BLaER1 treated with 17β-estradiol and CSF1 and Interleukin-3, amounts not matched to agents 10 nM and 100 nM (cell line): ENCODE measurements around the gene PRPF6.
A peak's percentile ranks its signal among the peaks of the same experiment; 100 is the strongest.

Experiments used
- H3K27ac ChIP-seq, 11 experiments: shearing (Covaris generic); formaldehyde crosslinking; 2 replicates each; pipeline ENCODE4 v1.8.1; 2022
- H3K27me3 ChIP-seq, 11 experiments: shearing (Covaris generic); formaldehyde crosslinking; 2 replicates each; pipeline ENCODE4 v1.8.1; 2022
- H3K36me3 ChIP-seq, 11 experiments: shearing (Covaris generic); formaldehyde crosslinking; 2 replicates each; pipeline ENCODE4 v1.8.1; 2022
- H3K4me1 ChIP-seq, 10 experiments: shearing (Covaris generic); formaldehyde crosslinking; 2 replicates each; pipeline ENCODE4 v1.8.1; 2022
- H3K4me2 ChIP-seq, 11 experiments: shearing (Covaris generic); formaldehyde crosslinking; 2 replicates each; pipeline ENCODE4 v1.8.1; 2022
- H3K4me3 ChIP-seq, 10 experiments: shearing (Covaris generic); formaldehyde crosslinking; 2 replicates each; pipeline ENCODE4 v1.8.1; 2022
- H3K9ac ChIP-seq, 11 experiments: shearing (Covaris generic); formaldehyde crosslinking; 2 replicates each; pipeline ENCODE4 v1.8.1; 2022
- H3K9me3 ChIP-seq, 11 experiments: shearing (Covaris generic); formaldehyde crosslinking; replicated peaks in 1 of 11; 2 replicates each; pipeline ENCODE4 v1.8.1; 2022
- H4K20me1 ChIP-seq, 11 experiments: shearing (Covaris generic); formaldehyde crosslinking; 2 replicates each; pipeline ENCODE4 v1.8.1; 2022
- Cebpa-rat ChIP-seq, 11 experiments: shearing (Covaris generic); IDR thresholded peaks; 2 replicates each; pipeline ENCODE4 v1.8.1; 2022

The PRPF6 gene

GRCh38 chr20:63951398-63952209 lies 29.3 kb upstream of the PRPF6 start:
- H3K27ac ChIP-seq, result peak overlapping the region in 8 of 11 experiments; percentile 41 to 74 (median 62); a peak in 16 of 22 replicates
- no peaks in the 10 kb centered on the region for H3K27me3 ChIP-seq
- peak overlapping the region; percentile 92 to 99 (median 97) for H3K4me2 ChIP-seq
- H3K4me3 ChIP-seq, result peak overlapping the region in 8 of 10 experiments; percentile 29 to 55 (median 44); a peak in 16 of 20 replicates
- H3K4me1 ChIP-seq, result peaks cover 83 to 90% (median 86%) of the 10 kb centered on the region in 10 experiments
- peaks cover 0 to 10% (median 1%) of the 10 kb centered on the region in 11 experiments; a peak in 9 of 22 replicates for H3K36me3 ChIP-seq
- TF ChIP-seq Cebpa-rat (IDR thresholded peaks at IDR 0.05), result no peak
- H3K9me3 ChIP-seq, result no peaks in the 10 kb centered on the region
- H4K20me1 ChIP-seq, result peaks cover 85 to 94% (median 91%) of the 10 kb centered on the region in 11 experiments
- H3K9ac ChIP-seq, result peak overlapping the region; percentile 40 to 95 (median 63)

GRCh38 chr20:63952210-63952535 lies 28.8 kb upstream of the PRPF6 start:
- peak overlapping the region in 10 of 11 experiments; percentile 38 to 95 (median 62); a peak in 19 of 22 replicates for H3K9ac ChIP-seq
- H3K36me3 ChIP-seq, result peaks cover 0 to 9% (median 0%) of the 10 kb centered on the region in 11 experiments; a peak in 8 of 22 replicates
- H3K27ac ChIP-seq, result peak overlapping the region in 8 of 11 experiments; percentile 27 to 74 (median 62); a peak in 16 of 22 replicates
- H3K27me3 ChIP-seq, result no peaks in the 10 kb centered on the region
- peaks cover 83 to 92% (median 87%) of the 10 kb centered on the region in 10 experiments for H3K4me1 ChIP-seq
- peak overlapping the region; percentile 92 to 99 (median 97) for H3K4me2 ChIP-seq
- no peak for TF ChIP-seq Cebpa-rat (IDR thresholded peaks at IDR 0.05)
- H3K4me3 ChIP-seq, result peak overlapping the region in 6 of 10 experiments; percentile 16 to 53 (median 30); a peak in 9 of 20 replicates
- peaks cover 79 to 88% (median 85%) of the 10 kb centered on the region in 11 experiments for H4K20me1 ChIP-seq
- no peaks in the 10 kb centered on the region for H3K9me3 ChIP-seq

- Histone ChIP-seq H3K36me3 (peaks cover 0 to 9% (median 0%) of the 10 kb centered on the region in 11 experiments; a peak in 8 of 22 replicates), H3K27me3 (no peaks in the 10 kb centered on the region), H3K4me1 (peaks cover 82 to 92% (median 87%) of the 10 kb centered on the region in 10 experiments), H3K4me3 (peak overlapping the region in 2 of 10 experiments; percentile 37 to 53; a peak in 3 of 20 replicates), H3K9me3 (no peaks in the 10 kb centered on the region), H4K20me1 (peaks cover 74 to 82% (median 79%) of the 10 kb centered on the region in 11 experiments), H3K27ac (peak overlapping the region in 8 of 11 experiments; percentile 27 to 90 (median 65); a peak in 13 of 22 replicates), H3K4me2 (peak overlapping the region; percentile 92 to 99 (median 97)), H3K9ac (peak overlapping the region in 7 of 11 experiments; percentile 60 to 95 (median 73); a peak in 13 of 22 replicates)
- TF ChIP-seq Cebpa-rat (IDR thresholded peaks at IDR 0.05), result no peak
These were observed 28.2 kb upstream of the PRPF6 start for GRCh38 chr20:63952769-63953168.

- Histone ChIP-seq H3K27ac (peak overlapping the region in 9 of 11 experiments; percentile 87 to 97 (median 92); a peak in 18 of 22 replicates), H3K4me3 (peak overlapping the region; percentile 78 to 98 (median 88); a peak in 19 of 20 replicates), H4K20me1 (peaks cover 62 to 71% (median 68%) of the 10 kb centered on the region in 11 experiments)
These were observed 27.0 kb upstream of the PRPF6 start for GRCh38 chr20:63953764-63954429.

GRCh38 chr20:63955281-63955826 lies 25.6 kb upstream of the PRPF6 start:
- Histone ChIP-seq H3K4me1 (peaks cover 68 to 84% (median 77%) of the 10 kb centered on the region in 10 experiments), H3K27ac (peak overlapping the region; percentile 69 to 97 (median 91)), H3K9me3 (no peaks in the 10 kb centered on the region), H4K20me1 (peaks cover 48 to 69% (median 53%) of the 10 kb centered on the region in 11 experiments), H3K27me3 (no peaks in the 10 kb centered on the region), H3K36me3 (peaks cover 6 to 23% (median 17%) of the 10 kb centered on the region in 11 experiments; a peak in 21 of 22 replicates), H3K9ac (peak overlapping the region; percentile 90 to 99 (median 95)), H3K4me3 (peak overlapping the region; percentile 78 to 98 (median 88)), H3K4me2 (peak overlapping the region; percentile 92 to 99 (median 97))
- TF ChIP-seq Cebpa-rat (IDR thresholded peaks at IDR 0.05), result no peak

More at GRCh38 chr20:63953764-63954429, 27.0 kb upstream of the PRPF6 start:
- peak overlapping the region; percentile 90 to 99 (median 95) for H3K9ac ChIP-seq
- H3K27me3 ChIP-seq, result no peaks in the 10 kb centered on the region
- H3K4me1 ChIP-seq, result peaks cover 82 to 92% (median 87%) of the 10 kb centered on the region in 10 experiments
- peaks cover 0 to 13% (median 5%) of the 10 kb centered on the region in 11 experiments; a peak in 13 of 22 replicates for H3K36me3 ChIP-seq
- no peaks in the 10 kb centered on the region for H3K9me3 ChIP-seq
- H3K4me2 ChIP-seq, result peak overlapping the region; percentile 92 to 99 (median 97)
- no peak for TF ChIP-seq Cebpa-rat (IDR thresholded peaks at IDR 0.05)

GRCh38 chr20:63955827-63956663 lies 24.9 kb upstream of the PRPF6 start, which contains the start of gene UCKL1:
Gene UCKL1 (minus strand): TSS chr20:63956416. CDS start chr20:63956372, 44 bp downstream.
- Histone ChIP-seq H3K4me2 (peak within 1 kb of the TSS; percentile 96 to 100 (median 99)), H3K4me1 (peaks cover 61 to 77% (median 70%) of the 10 kb centered on the region in 10 experiments), H3K36me3 (peaks cover 6 to 26% (median 19%) of the 10 kb centered on the region in 11 experiments; a peak in 21 of 22 replicates), H3K27ac (peak within 1 kb of the TSS; percentile 69 to 97 (median 91)), H3K9ac (peak within 1 kb of the TSS; percentile 90 to 99 (median 95)), H3K9me3 (no peaks in the 10 kb centered on the region), H3K27me3 (no peaks in the 10 kb centered on the region), H4K20me1 (peaks cover 41 to 69% (median 46%) of the 10 kb centered on the region in 11 experiments), H3K4me3 (peak within 1 kb of the TSS; percentile 78 to 98 (median 88))
- no peak for TF ChIP-seq Cebpa-rat (IDR thresholded peaks at IDR 0.05)

GRCh38 chr20:63956664-63957003 lies 24.3 kb upstream of the PRPF6 start:
- Histone ChIP-seq H4K20me1 (peaks cover 35 to 69% (median 41%) of the 10 kb centered on the region in 11 experiments), H3K9ac (peak overlapping the region; percentile 54 to 99 (median 91)), H3K36me3 (peaks cover 7 to 32% (median 24%) of the 10 kb centered on the region in 11 experiments), H3K4me2 (peak overlapping the region; percentile 95 to 100 (median 99)), H3K27ac (peak overlapping the region; percentile 52 to 97 (median 81)), H3K9me3 (no peaks in the 10 kb centered on the region), H3K4me3 (peak overlapping the region; percentile 61 to 98 (median 82)), H3K27me3 (no peaks in the 10 kb centered on the region), H3K4me1 (peaks cover 55 to 71% (median 64%) of the 10 kb centered on the region in 10 experiments)
- TF ChIP-seq Cebpa-rat (IDR thresholded peaks at IDR 0.05), result no peak
